ENCODE results near the gene GPATCH8. TPM values are rescaled to one million over a fixed set of nuclear protein-coding genes. Genes with fewer than 3 reads are reported as not detected.
"Not testable (repeated sequence)": the region's sequence is repeated elsewhere in the genome, so short reads cannot be mapped to it uniquely, and the experiment has no call there.

Gene GPATCH8
- total RNA-seq, 1 donor from 2014 or later = 21.6 TPM

GRCh38 chr17:44529864-44530263 lies 26.7 kb upstream of the GPATCH8 start:
- FAIRE-seq (no peak), DNase-seq (ENCODE audit: low spot score in 2 of 2) (no peak)

GRCh38 chr17:44527954-44528353 lies 24.7 kb upstream of the GPATCH8 start:
- FAIRE-seq = no peak
- no peak for DNase-seq (ENCODE audit: low spot score in 2 of 2)

- no peak for DNase-seq (ENCODE audit: low spot score in 2 of 2)
- FAIRE-seq = no peak
Measured at GRCh38 chr17:44527102-44527501, 23.9 kb upstream of the GPATCH8 start.

GRCh38 chr17:44523672-44523972 lies 20.4 kb upstream of the GPATCH8 start:
- DNase-seq (ENCODE audit: low spot score in 2 of 2) = no peak
- no peak for FAIRE-seq

- FAIRE-seq = no peak
- DNase-seq (ENCODE audit: low spot score in 2 of 2) = no peak
Measured at GRCh38 chr17:44522883-44523671, 19.9 kb upstream of the GPATCH8 start.

- no peak for DNase-seq (ENCODE audit: low spot score in 2 of 2)
- no peak for FAIRE-seq
Measured at GRCh38 chr17:44518032-44518431, 14.8 kb upstream of the GPATCH8 start.

- not testable (repeated sequence) for FAIRE-seq; DNase-seq (ENCODE audit: low spot score in 2 of 2)
Measured at GRCh38 chr17:44511241-44512134, 8.3 kb upstream of the GPATCH8 start.

- not testable (repeated sequence) for DNase-seq (ENCODE audit: low spot score in 2 of 2); FAIRE-seq
Measured at GRCh38 chr17:44506939-44507604, 3.9 kb upstream of the GPATCH8 start.

GRCh38 chr17:44502598-44503146 lies 534 bp downstream of the GPATCH8 start:
- no peak for DNase-seq (ENCODE audit: low spot score in 2 of 2)
- FAIRE-seq = no peak

GRCh38 chr17:44501866-44502375 lies 1.3 kb downstream of the GPATCH8 start:
- FAIRE-seq = no peak
- DNase-seq (ENCODE audit: low spot score in 2 of 2) = no peak

GRCh38 chr17:44499722-44500121 lies 3.5 kb downstream of the GPATCH8 start:
- DNase-seq (ENCODE audit: low spot score in 2 of 2) (no peak), FAIRE-seq (no peak)

GRCh38 chr17:44496815-44497214 lies 6.4 kb downstream of the GPATCH8 start:
- FAIRE-seq = no peak
- no peak for DNase-seq (ENCODE audit: low spot score in 2 of 2)

GRCh38 chr17:44493339-44493738 lies 9.9 kb downstream of the GPATCH8 start:
- DNase-seq (ENCODE audit: low spot score in 2 of 2) = no peak
- FAIRE-seq = no peak

- no peak for DNase-seq (ENCODE audit: low spot score in 2 of 2)
- FAIRE-seq = no peak
Measured at GRCh38 chr17:44492706-44493272, 10.4 kb downstream of the GPATCH8 start.

GRCh38 chr17:44489581-44489980 lies 13.6 kb downstream of the GPATCH8 start:
- no peak for DNase-seq (ENCODE audit: low spot score in 2 of 2)
- FAIRE-seq = no peak

- no peak for FAIRE-seq
Measured at GRCh38 chr17:44487170-44487569, 16.0 kb downstream of the GPATCH8 start.

GRCh38 chr17:44473367-44473766 lies 29.8 kb downstream of the GPATCH8 start:
- DNase-seq (ENCODE audit: low spot score in 2 of 2) (no peak), FAIRE-seq (no peak)

More at GRCh38 chr17:44487170-44487569, 16.0 kb downstream of the GPATCH8 start:
- DNase-seq (ENCODE audit: low spot score in 2 of 2) = no peak

- DNase-seq (ENCODE audit: low spot score in 2 of 2) (no peak), FAIRE-seq (no peak)
Measured at GRCh38 chr17:44469676-44470075, 33.5 kb downstream of the GPATCH8 start.

GRCh38 chr17:44467108-44467507 lies 36.1 kb downstream of the GPATCH8 start:
- DNase-seq (ENCODE audit: low spot score in 2 of 2) (no peak), FAIRE-seq (no peak)

GRCh38 chr17:44466339-44466738 lies 36.9 kb downstream of the GPATCH8 start:
- DNase-seq (ENCODE audit: low spot score in 2 of 2) (no peak), FAIRE-seq (no peak)

All from frontal cortex (tissue), 4 donors.